ENCODE measurements around the gene CRYBG3. TPM values are rescaled to one million over a fixed set of nuclear protein-coding genes. Genes with fewer than 3 reads are reported as not detected.
A peak's percentile ranks its signal among the peaks of the same experiment; 100 is the strongest.

The CRYBG3 gene
- total RNA-seq, 6 donors from 2014 or later = 19.7 to 32.7 (median 26.6) TPM

GRCh38 chr3:97862582-97862981, 40.8 kb downstream of the CRYBG3 start:
- no peaks in the 10 kb centered on the region for H3K9me3 ChIP-seq

GRCh38 chr3:97863031-97863430, 41.2 kb downstream of the CRYBG3 start:
- no peaks in the 10 kb centered on the region for H3K9me3 ChIP-seq
- no peak overlapping the region for H3K4me3 ChIP-seq
- no peaks in the 10 kb centered on the region for H3K27me3 ChIP-seq
- TF ChIP-seq POLR2A (IDR thresholded peaks at IDR 0.05) (no peak), CTCF (IDR thresholded peaks at IDR 0.05) (no peak), POLR2AphosphoS5 (IDR thresholded peaks at IDR 0.05) (no peak), EP300 (IDR thresholded peaks at IDR 0.05) (no peak)
- WGBS, 2 donors = 82 to 83% methylated on average over 1 of the region's 1 CpG
- DNase-seq (no peak), ATAC-seq (ENCODE audit: low FRiP score in 2 of 2) (no peak)
- H3K36me3 ChIP-seq = peaks cover 0 to 8% (median 0%) of the 10 kb centered on the region in 4 donors
- no peaks in the 10 kb centered on the region for H3K4me1 ChIP-seq
- no peak overlapping the region for H3K27ac ChIP-seq

More at GRCh38 chr3:97862582-97862981, 40.8 kb downstream of the CRYBG3 start:
- no peak for ATAC-seq (ENCODE audit: low FRiP score in 2 of 2)
- Histone ChIP-seq H3K4me1 (no peaks in the 10 kb centered on the region), H3K36me3 (peaks cover 0 to 8% (median 0%) of the 10 kb centered on the region in 4 donors), H3K27me3 (no peaks in the 10 kb centered on the region), H3K4me3 (no peak overlapping the region), H3K27ac (no peak overlapping the region)
- WGBS, 2 donors = 96% methylated on average over 1 of the region's 1 CpG
- no peak for DNase-seq
- TF ChIP-seq EP300 (IDR thresholded peaks at IDR 0.05) (no peak), POLR2A (IDR thresholded peaks at IDR 0.05) (no peak)

GRCh38 chr3:97863775-97864174, 42.0 kb downstream of the CRYBG3 start:
- peaks cover 0 to 8% (median 0%) of the 10 kb centered on the region in 4 donors for H3K36me3 ChIP-seq
- no peaks in the 10 kb centered on the region for H3K9me3 ChIP-seq
- no peak overlapping the region for H3K27ac ChIP-seq
- 81 to 84% methylated on average over 3 of the region's 3 CpGs for WGBS, 2 donors
- no peak overlapping the region for H3K4me3 ChIP-seq
- H3K4me1 ChIP-seq = no peaks in the 10 kb centered on the region
- TF ChIP-seq CTCF (IDR thresholded peaks at IDR 0.05) (no peak), POLR2A (IDR thresholded peaks at IDR 0.05) (no peak), EP300 (IDR thresholded peaks at IDR 0.05) (no peak), POLR2AphosphoS5 (IDR thresholded peaks at IDR 0.05) (no peak)
- no peaks in the 10 kb centered on the region for H3K27me3 ChIP-seq
- no peak for ATAC-seq (ENCODE audit: low FRiP score in 2 of 2)
- no peak for DNase-seq

GRCh38 chr3:97871186-97871585, 49.4 kb downstream of the CRYBG3 start:
- DNase-seq (no peak), ATAC-seq (ENCODE audit: low FRiP score in 2 of 2) (no peak)
- no peak for TF ChIP-seq POLR2AphosphoS5 (IDR thresholded peaks at IDR 0.05)
- no peak for TF ChIP-seq EP300 (IDR thresholded peaks at IDR 0.05)
- no peak for TF ChIP-seq CTCF (IDR thresholded peaks at IDR 0.05)
- no peak for TF ChIP-seq POLR2A (IDR thresholded peaks at IDR 0.05)
- Histone ChIP-seq H3K27me3 (no peaks in the 10 kb centered on the region), H3K4me1 (no peaks in the 10 kb centered on the region), H3K4me3 (no peak overlapping the region), H3K36me3 (peaks cover 0 to 11% (median 5%) of the 10 kb centered on the region in 4 donors), H3K27ac (peak overlapping the region in 1 of 4 donors; percentile 4), H3K9me3 (no peaks in the 10 kb centered on the region)
- 69 to 84% methylated on average over 3 of the region's 3 CpGs for WGBS, 2 donors

- WGBS, 2 donors = 75 to 91% methylated on average over 6 of the region's 6 CpGs
- H3K36me3 ChIP-seq = peaks cover 0 to 8% (median 5%) of the 10 kb centered on the region in 4 donors
- TF ChIP-seq CTCF (IDR thresholded peaks at IDR 0.05) = no peak
- no peak for TF ChIP-seq EP300 (IDR thresholded peaks at IDR 0.05)
- TF ChIP-seq POLR2AphosphoS5 (IDR thresholded peaks at IDR 0.05) = no peak
- TF ChIP-seq POLR2A (IDR thresholded peaks at IDR 0.05) = no peak
- H3K4me1 ChIP-seq = no peaks in the 10 kb centered on the region
- H3K4me3 ChIP-seq = no peak overlapping the region
- no peak for DNase-seq
- H3K27me3 ChIP-seq = no peaks in the 10 kb centered on the region
- H3K9me3 ChIP-seq = no peaks in the 10 kb centered on the region
- peak overlapping the region in 1 of 4 donors; percentile 4 for H3K27ac ChIP-seq
- peak in 1 of 2 donors; percentile 69 for ATAC-seq (ENCODE audit: low FRiP score in 2 of 2)
Measured at GRCh38 chr3:97871801-97872524, 50.2 kb downstream of the CRYBG3 start.

All from upper lobe of left lung (tissue), 6 donors.